Mucosa of rectum (tissue), 2 donors: ENCODE measurements around the gene RABEP1.

Source experiments
- H3K27ac ChIP-seq, 2 donors: one replicate each; pipeline ENCODE4 v1.7.0; 2013; ENCODE audit warnings: inconsistent platforms in 2 of 2, low read depth in 2 of 2, low read length in 2 of 2
- H3K27me3 ChIP-seq, 2 donors: one replicate each; pipeline ENCODE4 v1.7.0; 2013; ENCODE audit warnings: low read length in 2 of 2; ENCODE audit not compliant: control insufficient read depth in 2 of 2, insufficient read depth in 2 of 2
- H3K36me3 ChIP-seq, 2 donors: one replicate each; pipeline ENCODE4 v1.7.0; 2013; ENCODE audit warnings: low read length in 2 of 2; ENCODE audit not compliant: control insufficient read depth in 2 of 2, insufficient read depth in 2 of 2
- H3K4me1 ChIP-seq, 2 donors: one replicate each; pipeline ENCODE4 v1.7.0; 2013; ENCODE audit warnings: low read length in 2 of 2, mild to moderate bottlenecking in 1 of 2; ENCODE audit not compliant: control insufficient read depth in 2 of 2, insufficient read depth in 2 of 2
- H3K4me3 ChIP-seq, 2 donors: one replicate each; pipeline ENCODE4 v1.7.0; 2013; ENCODE audit warnings: low read length in 2 of 2
- H3K9ac ChIP-seq, 2 donors: one replicate each; pipeline ENCODE4 v1.7.0; 2013; ENCODE audit warnings: low read length in 2 of 2, low read depth in 1 of 2, mild to moderate bottlenecking in 1 of 2
- H3K9me3 ChIP-seq, 2 donors: one replicate each; pipeline ENCODE4 v1.7.0; 2013; ENCODE audit warnings: low read length in 2 of 2; ENCODE audit not compliant: control insufficient read depth in 2 of 2
- donor health status: healthy.
- donor health status: Normal muscosa, but diverticular disease.

RABEP1 gene

GRCh38 chr17:5325851-5326250 lies 43.8 kb downstream of the RABEP1 start:
- Histone ChIP-seq H3K9ac (no peak overlapping the region), H3K9me3 (no peaks in the 10 kb centered on the region), H3K27ac (no peak overlapping the region), H3K4me1 (no peaks in the 10 kb centered on the region), H3K36me3 (no peaks in the 10 kb centered on the region), H3K27me3 (no peaks in the 10 kb centered on the region), H3K4me3 (no peak overlapping the region)

GRCh38 chr17:5329784-5330557 lies 47.9 kb downstream of the RABEP1 start:
- Histone ChIP-seq H3K4me3 (no peak overlapping the region), H3K9ac (no peak overlapping the region), H3K9me3 (no peaks in the 10 kb centered on the region), H3K36me3 (peaks cover 7% of the 10 kb centered on the region in 2 donors), H3K4me1 (no peaks in the 10 kb centered on the region), H3K27ac (no peak overlapping the region), H3K27me3 (no peaks in the 10 kb centered on the region)

- Histone ChIP-seq H3K4me1 (no peaks in the 10 kb centered on the region), H3K27me3 (no peaks in the 10 kb centered on the region), H3K9ac (no peak overlapping the region), H3K9me3 (no peaks in the 10 kb centered on the region), H3K36me3 (peaks cover 7% of the 10 kb centered on the region in 2 donors), H3K27ac (no peak overlapping the region), H3K4me3 (no peak overlapping the region)
Measured at GRCh38 chr17:5330981-5331380, 48.9 kb downstream of the RABEP1 start.

- no peaks in the 10 kb centered on the region for H3K9me3 ChIP-seq
- no peaks in the 10 kb centered on the region for H3K4me1 ChIP-seq
- no peak overlapping the region for H3K27ac ChIP-seq
- H3K36me3 ChIP-seq = peaks cover 7% of the 10 kb centered on the region in 2 donors
- no peak overlapping the region for H3K4me3 ChIP-seq
- no peak overlapping the region for H3K9ac ChIP-seq
- no peaks in the 10 kb centered on the region for H3K27me3 ChIP-seq
Measured at GRCh38 chr17:5331506-5331905, 49.4 kb downstream of the RABEP1 start.

GRCh38 chr17:5344914-5345313 lies 62.8 kb downstream of the RABEP1 start:
- Histone ChIP-seq H3K27ac (no peak overlapping the region), H3K4me1 (no peaks in the 10 kb centered on the region), H3K4me3 (no peak overlapping the region), H3K27me3 (no peaks in the 10 kb centered on the region), H3K9ac (no peak overlapping the region), H3K9me3 (no peaks in the 10 kb centered on the region), H3K36me3 (peaks cover 19 to 21% of the 10 kb centered on the region in 2 donors)

- Histone ChIP-seq H3K9me3 (no peaks in the 10 kb centered on the region), H3K36me3 (peaks cover 41 to 56% of the 10 kb centered on the region in 2 donors), H3K4me3 (no peak overlapping the region), H3K27ac (no peak overlapping the region), H3K4me1 (no peaks in the 10 kb centered on the region), H3K27me3 (no peaks in the 10 kb centered on the region), H3K9ac (no peak overlapping the region)
Measured at GRCh38 chr17:5352681-5353289, 70.7 kb downstream of the RABEP1 start.

GRCh38 chr17:5354310-5354709 lies 72.2 kb downstream of the RABEP1 start:
- Histone ChIP-seq H3K9ac (no peak overlapping the region), H3K9me3 (no peaks in the 10 kb centered on the region), H3K27ac (no peak overlapping the region), H3K4me1 (no peaks in the 10 kb centered on the region), H3K27me3 (no peaks in the 10 kb centered on the region), H3K36me3 (peaks cover 37 to 61% of the 10 kb centered on the region in 2 donors), H3K4me3 (no peak overlapping the region)

GRCh38 chr17:5354886-5355415 lies 72.9 kb downstream of the RABEP1 start:
- Histone ChIP-seq H3K27me3 (no peaks in the 10 kb centered on the region), H3K4me1 (no peaks in the 10 kb centered on the region), H3K27ac (no peak overlapping the region), H3K36me3 (peaks cover 37 to 59% of the 10 kb centered on the region in 2 donors), H3K4me3 (no peak overlapping the region), H3K9me3 (no peaks in the 10 kb centered on the region), H3K9ac (no peak overlapping the region)

GRCh38 chr17:5355421-5356129 lies 73.5 kb downstream of the RABEP1 start:
- H3K9ac ChIP-seq = no peak overlapping the region
- H3K9me3 ChIP-seq = no peaks in the 10 kb centered on the region
- H3K27me3 ChIP-seq = no peaks in the 10 kb centered on the region
- no peak overlapping the region for H3K4me3 ChIP-seq
- H3K27ac ChIP-seq = no peak overlapping the region
- H3K36me3 ChIP-seq = peaks cover 35 to 58% of the 10 kb centered on the region in 2 donors
- H3K4me1 ChIP-seq = no peaks in the 10 kb centered on the region

GRCh38 chr17:5361426-5361825 lies 79.3 kb downstream of the RABEP1 start:
- Histone ChIP-seq H3K36me3 (peaks cover 41 to 50% of the 10 kb centered on the region in 2 donors), H3K27ac (no peak overlapping the region), H3K9me3 (no peaks in the 10 kb centered on the region)

More at GRCh38 chr17:5361426-5361825, 79.3 kb downstream of the RABEP1 start:
- Histone ChIP-seq H3K4me1 (no peaks in the 10 kb centered on the region), H3K4me3 (no peak overlapping the region), H3K9ac (no peak overlapping the region), H3K27me3 (no peaks in the 10 kb centered on the region)
